Measurements from ENCODE around the gene INSYN1. TPM values are rescaled to one million over a fixed set of nuclear protein-coding genes. Genes with fewer than 3 reads are reported as not detected.

Gene INSYN1
- total and polyA plus RNA-seq, 2 donors (not counting 3 experiments of a cell fraction or from before 2014, with no cell fraction given): 0.18 to 0.58 TPM

DNA sequence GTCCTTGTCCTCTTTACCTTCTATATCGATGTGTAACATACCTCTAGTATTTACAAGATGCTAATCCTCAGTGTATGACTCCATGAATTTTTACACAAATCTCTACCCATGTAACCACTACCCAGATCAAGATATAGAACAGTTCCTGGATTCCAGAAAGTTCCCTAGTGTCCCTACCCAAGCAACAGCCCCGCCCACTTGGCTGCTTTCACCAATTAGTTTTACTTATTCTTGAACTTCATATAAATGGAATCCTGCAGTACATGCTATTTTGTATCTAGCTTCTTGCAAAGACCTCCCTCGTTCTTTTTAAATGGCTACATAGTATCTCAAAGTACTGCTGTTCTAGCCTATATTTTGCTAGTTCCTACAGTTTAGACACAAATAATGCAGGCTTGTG lies 35.9 kb downstream of the INSYN1 start:
- Histone ChIP-seq H3K4me3 (replicated peaks in 1 of 3; ENCODE audit: insufficient read depth in 1 of 3, low read depth in 1 of 3, low read length in 3 of 3) (no peak overlapping the region), H2AFZ (ENCODE audit: low read depth, low read length) (no peak overlapping the region), H3K27ac (ENCODE audit: insufficient read depth, low read depth, low read length) (no peak overlapping the region), H3K9me3 (replicated peaks; ENCODE audit: control insufficient read depth, insufficient read depth, low read length) (no peaks in the 10 kb centered on the region), H3K4me2 (ENCODE audit: insufficient read depth, low read length) (no peak overlapping the region), H4K20me1 (replicated peaks; ENCODE audit: control insufficient read depth, extremely low read depth, insufficient read depth, low read length) (no peaks in the 10 kb centered on the region), H3K27me3 (ENCODE audit: control insufficient read depth in 2 of 2, insufficient read depth in 2 of 2, low read length in 2 of 2) (peaks cover 0 to 2% of the 10 kb centered on the region in 2 experiments), H3K4me1 (ENCODE audit: control insufficient read depth, extremely low read depth, insufficient read depth, low read length) (no peaks in the 10 kb centered on the region), H3K9me1 (replicated peaks; ENCODE audit: control insufficient read depth, extremely low read depth, insufficient read depth, low read length) (no peaks in the 10 kb centered on the region), H3K79me2 (ENCODE audit: control insufficient read depth, insufficient read depth, low read length) (no peaks in the 10 kb centered on the region), H3K9ac (replicated peaks; ENCODE audit: extremely low read depth, insufficient read depth, low read length) (no peak overlapping the region), H3K36me3 (ENCODE audit: control insufficient read depth in 2 of 2, extremely low read depth in 1 of 2, insufficient read depth in 2 of 2, low read length in 2 of 2) (peaks cover 0 to 4% of the 10 kb centered on the region in 2 experiments)
- ChIA-PET POLR2A (no interaction called here), CTCF (interaction anchor here (1.2 kb wide), 1 partner anchor 13 kb away, joined by 3 read pairs; no protein-coding TSS in a partner anchor)
- TF ChIP-seq EZH2 (IDR thresholded peaks at IDR 0.05; ENCODE audit: borderline replicate concordance, low read depth, low read length, severe bottlenecking): no peak
- TF ChIP-seq, protein P1, sequence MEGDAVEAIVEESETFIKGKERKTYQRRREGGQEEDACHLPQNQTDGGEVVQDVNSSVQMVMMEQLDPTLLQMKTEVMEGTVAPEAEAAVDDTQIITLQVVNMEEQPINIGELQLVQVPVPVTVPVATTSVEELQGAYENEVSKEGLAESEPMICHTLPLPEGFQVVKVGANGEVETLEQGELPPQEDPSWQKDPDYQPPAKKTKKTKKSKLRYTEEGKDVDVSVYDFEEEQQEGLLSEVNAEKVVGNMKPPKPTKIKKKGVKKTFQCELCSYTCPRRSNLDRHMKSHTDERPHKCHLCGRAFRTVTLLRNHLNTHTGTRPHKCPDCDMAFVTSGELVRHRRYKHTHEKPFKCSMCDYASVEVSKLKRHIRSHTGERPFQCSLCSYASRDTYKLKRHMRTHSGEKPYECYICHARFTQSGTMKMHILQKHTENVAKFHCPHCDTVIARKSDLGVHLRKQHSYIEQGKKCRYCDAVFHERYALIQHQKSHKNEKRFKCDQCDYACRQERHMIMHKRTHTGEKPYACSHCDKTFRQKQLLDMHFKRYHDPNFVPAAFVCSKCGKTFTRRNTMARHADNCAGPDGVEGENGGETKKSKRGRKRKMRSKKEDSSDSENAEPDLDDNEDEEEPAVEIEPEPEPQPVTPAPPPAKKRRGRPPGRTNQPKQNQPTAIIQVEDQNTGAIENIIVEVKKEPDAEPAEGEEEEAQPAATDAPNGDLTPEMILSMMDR (IDR thresholded peaks at IDR 0.05; ENCODE audit: extremely low read depth in 1 of 2, insufficient read depth in 1 of 2, low read depth in 1 of 2, low read length in 2 of 2): no peak
- TF ChIP-seq POLR2A (IDR thresholded peaks at IDR 0.05; ENCODE audit: low read depth, low read length): no peak
- no peak for TF ChIP-seq FOS (IDR thresholded peaks at IDR 0.05; ENCODE audit: borderline replicate concordance, insufficient read depth, low read length)
- TF ChIP-seq POLR2AphosphoS5 (IDR thresholded peaks at IDR 0.05; ENCODE audit: insufficient read depth, low read depth, low read length): no peak
- TF ChIP-seq MYC (IDR thresholded peaks at IDR 0.05; ENCODE audit: low read depth, low read length): no peak
- TF ChIP-seq JUN (IDR thresholded peaks at IDR 0.05; ENCODE audit: borderline replicate concordance, insufficient read depth, insufficient read length, low read depth): no peak
- TF ChIP-seq, protein P2, sequence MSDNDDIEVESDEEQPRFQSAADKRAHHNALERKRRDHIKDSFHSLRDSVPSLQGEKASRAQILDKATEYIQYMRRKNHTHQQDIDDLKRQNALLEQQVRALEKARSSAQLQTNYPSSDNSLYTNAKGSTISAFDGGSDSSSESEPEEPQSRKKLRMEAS (IDR thresholded peaks at IDR 0.05; ENCODE audit: insufficient read depth, insufficient read length): no peak
- no peak for TF ChIP-seq GATA2 (IDR thresholded peaks at IDR 0.05; ENCODE audit: insufficient read depth, insufficient read length, low read depth, low read length)
- DNase-seq (ENCODE audit: low read depth, low spot score) (no peak), FAIRE-seq (no peak)
- no TSS peak for BruUV-seq (replicated peaks)
- dilution Hi-C loops (cut with MboI; ENCODE audit: extremely low pct_ligation_motif_present, low sequenced_read_pairs): no loop called here
- intact Hi-C loops (cut with micrococcal nuclease): no loop called here

Measured in endothelial cell of umbilical vein (primary cell).